SK-N-SH (cell line): ENCODE data around the gene MICAL2. TPM values are rescaled to one million over a fixed set of nuclear protein-coding genes. Genes with fewer than 3 reads are reported as not detected.

Experiments used
- CTCF ChIA-PET: fragments of 300-600, 350-600 bp; formaldehyde crosslinking; extraction: SDS; loops from one replicate; lab custom pipeline; 2021; lab: Yijun Ruan, JAX
- POLR2A ChIA-PET: fragments of 350-600 bp; sonication (Branson Sonifier 250); formaldehyde crosslinking; extraction: SDS; loops from one replicate; lab custom pipeline; 2020; ENCODE audit warnings: antibody characterized with exemption, inconsistent platforms; lab: Yijun Ruan, JAX
- DNase-seq: peaks from one replicate; pipeline ENCODE4 v3.0.0; 2012
- H2AFZ ChIP-seq: fragments of 200-600 bp; sonication (generic); 2 replicates; pipeline ENCODE4 v1.8.1; 2016; ENCODE audit warnings: antibody characterized with exemption, mild to moderate bottlenecking, low read depth
- H3F3A ChIP-seq: fragments of 200-600 bp; sonication (generic); replicated peaks from 2 replicates; pipeline ENCODE3; 2016; ENCODE audit warnings: antibody characterized with exemption, mild to moderate bottlenecking; ENCODE audit not compliant: insufficient read depth
- H3K27ac ChIP-seq, 2 experiments: fragments of 200-500 bp in 1 of 2; fragments of 200-600 bp in 1 of 2; sonication (Bioruptor generic) in 1 of 2; sonication (generic), shearing (Covaris generic) in 1 of 2; 2 replicates each; pipeline versions ENCODE4 v1.5.1 to v1.6.1; 2014 to 2016; ENCODE audit warnings: low read depth in 2 of 2, inconsistent platforms in 1 of 2, low read length in 1 of 2, mild to moderate bottlenecking in 1 of 2, mixed read lengths in 1 of 2
- H3K27me3 ChIP-seq: fragments of 200-600 bp; sonication (generic), shearing (Covaris generic); 2 replicates; pipeline ENCODE4 v1.6.1; 2016; ENCODE audit warnings: mixed run types; ENCODE audit not compliant: insufficient read depth
- H3K36me3 ChIP-seq, 2 experiments: fragments of 200-500 bp in 1 of 2; fragments of 200-600 bp in 1 of 2; sonication (Bioruptor generic) in 1 of 2; sonication (generic) in 1 of 2; replicated peaks in 1 of 2; 2 replicates each; pipeline versions ENCODE3 to v1.5.1; 2014 to 2016; ENCODE audit warnings: low read length in 1 of 2, mild to moderate bottlenecking in 1 of 2; ENCODE audit not compliant: insufficient read depth in 2 of 2, control insufficient read depth in 1 of 2
- H3K4me1 ChIP-seq, 2 experiments: fragments of 200-500 bp in 1 of 2; fragments of 200-600 bp in 1 of 2; sonication (Bioruptor generic) in 1 of 2; sonication (generic), shearing (Covaris generic) in 1 of 2; 2 replicates each; pipeline versions ENCODE4 v1.5.1 to v1.6.1; 2014 to 2016; ENCODE audit warnings: low read depth in 1 of 2, low read length in 1 of 2, mixed run types in 1 of 2; ENCODE audit not compliant: insufficient read depth in 2 of 2, control insufficient read depth in 1 of 2
- H3K4me2 ChIP-seq: fragments of 200-600 bp; sonication (generic), shearing (Covaris generic); 2 replicates; pipeline ENCODE4 v1.6.1; 2017; ENCODE audit warnings: mixed run types
- H3K4me3 ChIP-seq, 2 experiments: fragments of 200-500 bp in 1 of 2; fragments of 200-600 bp in 1 of 2; sonication (Bioruptor generic) in 1 of 2; sonication (generic), shearing (Covaris generic) in 1 of 2; 2 replicates each; pipeline versions ENCODE4 v1.5.1 to v1.8.1; 2014 to 2016; ENCODE audit warnings: low read depth in 2 of 2, inconsistent platforms in 1 of 2, low read length in 1 of 2, mild to moderate bottlenecking in 1 of 2, mixed read lengths in 1 of 2, moderate library complexity in 1 of 2
- H3K79me2 ChIP-seq: fragments of 200-600 bp; sonication (generic); 2 replicates; pipeline ENCODE4 v1.8.1; 2017; ENCODE audit warnings: mild to moderate bottlenecking; ENCODE audit not compliant: insufficient read depth
- H3K9ac ChIP-seq: fragments of 200-600 bp; sonication (generic); 2 replicates; pipeline ENCODE4 v1.6.1; 2017; ENCODE audit warnings: mixed run types
- H3K9me2 ChIP-seq: fragments of 200-600 bp; sonication (generic); 2 replicates; pipeline ENCODE4 v1.6.1; 2017; ENCODE audit warnings: mixed run types
- H3K9me3 ChIP-seq: fragments of 200-600 bp; sonication (generic); 2 replicates; pipeline ENCODE4 v1.6.1; 2017; ENCODE audit warnings: mixed run types, mild to moderate bottlenecking, moderate library complexity
- H4K20me1 ChIP-seq: fragments of 200-600 bp; sonication (generic); 2 replicates; pipeline ENCODE4 v1.6.1; 2017; ENCODE audit warnings: mild to moderate bottlenecking, mixed run types; ENCODE audit not compliant: insufficient read depth
- CHD2 ChIP-seq: fragments of 150-350 bp; IDR thresholded peaks from 2 replicates; pipeline ENCODE4 v1.6.1; 2018; ENCODE audit warnings: low read length; ENCODE audit not compliant: partially characterized antibody
- EP300 ChIP-seq, 2 experiments: IDR thresholded peaks; 2 replicates each; pipeline versions ENCODE4 v1.4.0 to v1.6.1; 2012; ENCODE audit warnings: borderline replicate concordance in 1 of 2, low read depth in 1 of 2, low read length in 1 of 2
- FOSL2 ChIP-seq: IDR thresholded peaks from 2 replicates; pipeline ENCODE4 v1.4.0; 2012; ENCODE audit warnings: low read depth, mild to moderate bottlenecking, moderate library complexity, borderline replicate concordance
- FOXM1 ChIP-seq: IDR thresholded peaks from 2 replicates; pipeline ENCODE4 v1.4.0; 2012; ENCODE audit warnings: low read depth, mild to moderate bottlenecking
- GABPA ChIP-seq: IDR thresholded peaks from 2 replicates; pipeline ENCODE4 v1.4.0; 2012; ENCODE audit warnings: low read depth, mild to moderate bottlenecking
- JUND ChIP-seq: IDR thresholded peaks from 2 replicates; pipeline ENCODE4 v1.4.0; 2012
- MXI1 ChIP-seq: IDR thresholded peaks from 2 replicates; pipeline ENCODE4 v1.6.1; 2012; ENCODE audit warnings: mild to moderate bottlenecking, low read depth, low read length, improper control_type of control experiment
- NRF1 ChIP-seq: IDR thresholded peaks from 2 replicates; pipeline ENCODE4 v1.6.1; 2012; ENCODE audit warnings: low read depth, mild to moderate bottlenecking, low read length
- SMC3 ChIP-seq: IDR thresholded peaks from 2 replicates; pipeline ENCODE4 v1.6.1; 2012; ENCODE audit warnings: low read depth, low read length, improper control_type of control experiment
- TCF12 ChIP-seq: IDR thresholded peaks from 2 replicates; pipeline ENCODE4 v1.4.0; 2012
- TEAD4 ChIP-seq: IDR thresholded peaks from 2 replicates; pipeline ENCODE4 v1.4.0; 2012; ENCODE audit warnings: mild to moderate bottlenecking, borderline replicate concordance; ENCODE audit not compliant: insufficient read depth
- YY1 ChIP-seq: IDR thresholded peaks from 2 replicates; pipeline ENCODE4 v1.4.0; 2012; ENCODE audit warnings: low read depth, mild to moderate bottlenecking
- WGBS: methylation state at CpG from one replicate; pipeline ENCODE4 v1.1.6; 2017; ENCODE audit warnings: low lambda C conversion rate; 5-methylcytosine and 5-hydroxymethylcytosine counted together
- polyA plus RNA-seq, 3 experiments: library from polyadenylated mRNA; depleted of rRNA; stranded (reverse); fragments of >200 nt; gene quantifications; 2 replicates each; pipeline ENCODE4 v1.2.3, GENCODE V29; 2012
- TF ChIP-seq, protein P1 (sequence below): fragments of 150-350 bp; IDR thresholded peaks from 2 replicates; pipeline ENCODE4 v1.6.1; 2016; ENCODE audit warnings: mild to moderate bottlenecking, low read depth, low read length
- TF ChIP-seq, protein P2 (sequence below): IDR thresholded peaks from 2 replicates; pipeline ENCODE4 v1.4.0; 2012; ENCODE audit warnings: low read depth, borderline replicate concordance
- TF ChIP-seq, protein P3 (sequence below): IDR thresholded peaks from 2 replicates; pipeline ENCODE4 v1.4.0; 2012; ENCODE audit warnings: low read depth, borderline replicate concordance

Gene MICAL2
- polyA plus RNA-seq, 1 of the 3 experiments (the other 2 are of a cell fraction) = 54.6 TPM

DNA sequence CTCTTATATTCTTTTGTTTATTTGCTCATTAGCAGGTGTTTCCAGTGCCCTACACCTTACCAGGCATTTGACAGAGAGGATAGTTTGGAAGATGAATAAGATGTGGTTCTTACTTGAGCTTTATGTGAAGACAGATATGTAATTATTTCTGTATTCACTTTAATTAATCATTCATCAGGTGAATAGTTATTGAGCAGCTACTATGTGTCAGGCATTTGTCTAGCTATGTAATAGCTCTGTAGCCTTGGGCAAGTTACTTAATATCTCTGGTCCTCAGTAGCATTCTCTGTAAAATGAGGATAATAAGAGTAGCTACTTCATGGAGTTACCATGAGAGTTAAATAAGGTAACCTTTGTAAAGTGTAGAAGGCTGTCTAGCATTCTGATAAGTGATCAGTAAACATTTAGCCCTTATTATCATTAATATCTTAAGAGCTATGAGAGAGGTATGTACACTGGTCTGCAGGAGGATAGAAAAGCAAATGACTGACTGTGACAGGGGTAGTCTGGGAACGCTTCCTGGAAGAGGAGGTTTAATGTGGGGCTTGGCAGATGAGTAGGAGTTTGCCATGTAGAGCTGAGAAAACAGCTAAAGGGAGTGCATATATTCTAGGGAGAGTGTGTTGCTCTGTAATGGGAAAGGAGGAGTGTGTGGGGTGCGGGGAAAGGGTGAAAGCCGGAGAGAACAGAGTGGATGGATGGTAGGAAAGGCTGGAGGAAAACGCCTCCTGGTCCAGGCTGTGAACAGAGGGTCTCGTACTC lies 56.1 kb downstream of the MICAL2 start:
- Histone ChIP-seq H3K9me3 (no peaks in the 10 kb centered on the region), H3K4me1 (peaks cover 6 to 51% of the 10 kb centered on the region in 2 experiments; a peak in 3 of 4 replicates), H4K20me1 (no peaks in the 10 kb centered on the region), H3K79me2 (peaks cover 83% of the 10 kb centered on the region), H3K27me3 (no peaks in the 10 kb centered on the region), H3K27ac (peak overlapping the region in 1 of 2 experiments; percentile 99; a peak in 3 of 4 replicates), H3K9me2 (no peaks in the 10 kb centered on the region), H3K4me3 (no peak overlapping the region), H3K36me3 (peaks cover 11 to 45% of the 10 kb centered on the region in 2 experiments), H3K9ac (peak overlapping the region; percentile 83; the same call in 1 of the 2 replicates), H3K4me2 (no peak overlapping the region), H3F3A (peaks cover 71% of the 10 kb centered on the region), H2AFZ (no peak overlapping the region)
- no peak for DNase-seq
- WGBS = 74% methylated on average over 5 of the region's 5 CpGs
- ChIA-PET POLR2A (no interaction called here), CTCF (interaction anchor here (0.7 to 1.6 kb wide), 2 partner anchors 9 to 115 kb away, joined by 3 to 4 read pairs; no protein-coding TSS in a partner anchor)
- TF ChIP-seq YY1 (no peak), MXI1 (no peak), NRF1 (no peak), JUND (no peak), EP300 (IDR thresholded peaks at IDR 0.05; ENCODE audit: borderline replicate concordance in 1 of 2, low read depth in 1 of 2, low read length in 1 of 2) (no peak), CHD2 (no peak), FOSL2 (no peak)
- TF ChIP-seq, protein P1, sequence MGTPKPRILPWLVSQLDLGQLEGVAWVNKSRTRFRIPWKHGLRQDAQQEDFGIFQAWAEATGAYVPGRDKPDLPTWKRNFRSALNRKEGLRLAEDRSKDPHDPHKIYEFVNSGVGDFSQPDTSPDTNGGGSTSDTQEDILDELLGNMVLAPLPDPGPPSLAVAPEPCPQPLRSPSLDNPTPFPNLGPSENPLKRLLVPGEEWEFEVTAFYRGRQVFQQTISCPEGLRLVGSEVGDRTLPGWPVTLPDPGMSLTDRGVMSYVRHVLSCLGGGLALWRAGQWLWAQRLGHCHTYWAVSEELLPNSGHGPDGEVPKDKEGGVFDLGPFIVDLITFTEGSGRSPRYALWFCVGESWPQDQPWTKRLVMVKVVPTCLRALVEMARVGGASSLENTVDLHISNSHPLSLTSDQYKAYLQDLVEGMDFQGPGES = no peak
- TF ChIP-seq, protein P2, sequence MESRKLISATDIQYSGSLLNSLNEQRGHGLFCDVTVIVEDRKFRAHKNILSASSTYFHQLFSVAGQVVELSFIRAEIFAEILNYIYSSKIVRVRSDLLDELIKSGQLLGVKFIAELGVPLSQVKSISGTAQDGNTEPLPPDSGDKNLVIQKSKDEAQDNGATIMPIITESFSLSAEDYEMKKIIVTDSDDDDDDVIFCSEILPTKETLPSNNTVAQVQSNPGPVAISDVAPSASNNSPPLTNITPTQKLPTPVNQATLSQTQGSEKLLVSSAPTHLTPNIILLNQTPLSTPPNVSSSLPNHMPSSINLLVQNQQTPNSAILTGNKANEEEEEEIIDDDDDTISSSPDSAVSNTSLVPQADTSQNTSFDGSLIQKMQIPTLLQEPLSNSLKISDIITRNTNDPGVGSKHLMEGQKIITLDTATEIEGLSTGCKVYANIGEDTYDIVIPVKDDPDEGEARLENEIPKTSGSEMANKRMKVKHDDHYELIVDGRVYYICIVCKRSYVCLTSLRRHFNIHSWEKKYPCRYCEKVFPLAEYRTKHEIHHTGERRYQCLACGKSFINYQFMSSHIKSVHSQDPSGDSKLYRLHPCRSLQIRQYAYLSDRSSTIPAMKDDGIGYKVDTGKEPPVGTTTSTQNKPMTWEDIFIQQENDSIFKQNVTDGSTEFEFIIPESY = no peak

DNA sequence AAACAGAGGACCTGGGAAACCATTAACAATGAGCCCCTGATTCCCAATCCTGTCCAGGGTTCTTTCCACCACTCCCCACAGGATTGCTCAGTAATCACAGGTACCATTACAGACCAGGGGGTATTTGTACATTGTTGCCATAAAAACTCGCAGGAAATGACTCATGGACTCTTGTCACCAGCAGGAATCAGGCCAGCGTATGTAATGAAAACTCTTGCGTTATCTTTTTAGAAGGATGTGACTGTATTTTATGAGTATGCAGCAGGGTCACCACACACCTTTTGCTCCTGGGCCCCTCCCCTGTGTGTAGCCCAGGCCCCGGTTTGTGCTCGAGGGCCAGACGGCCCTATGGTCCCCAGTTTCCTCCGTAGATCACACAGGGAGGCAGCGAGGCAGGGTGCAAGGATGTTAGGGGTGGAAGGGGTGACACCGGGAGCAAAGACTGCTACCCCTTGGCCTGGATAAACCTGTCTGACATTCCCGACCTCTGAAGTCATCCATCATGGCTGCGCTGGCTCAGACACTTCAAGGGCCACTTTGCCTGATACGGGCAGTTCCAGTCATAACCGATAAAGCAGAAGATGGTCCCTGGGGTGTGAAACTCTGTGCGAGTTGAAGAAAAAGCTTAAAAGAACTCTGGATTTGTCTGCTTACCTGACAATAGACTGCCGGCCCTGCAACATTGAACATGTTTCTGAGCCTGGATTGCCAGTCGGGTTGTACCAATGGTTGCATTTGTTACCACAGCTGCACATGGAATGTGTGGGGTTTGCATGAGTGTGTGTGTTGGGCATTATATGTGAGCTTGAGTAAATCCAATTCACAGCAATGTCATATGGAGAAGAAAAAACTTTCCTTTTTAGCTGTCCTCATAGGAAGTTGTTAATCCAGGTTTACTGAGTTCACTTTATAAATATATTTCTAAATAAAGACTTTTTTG lies 56.9 kb downstream of the MICAL2 start:
- peak overlapping the region; percentile 52 for H3K4me2 ChIP-seq
- ChIA-PET CTCF (no interaction called here), POLR2A (no interaction called here)
- WGBS = 31% methylated on average over 14 of the region's 16 CpGs
- H4K20me1 ChIP-seq = no peaks in the 10 kb centered on the region
- peaks cover 83% of the 10 kb centered on the region for H3K79me2 ChIP-seq
- no peak overlapping the region for H2AFZ ChIP-seq
- H3K4me3 ChIP-seq = no peak overlapping the region
- H3K9me2 ChIP-seq = no peaks in the 10 kb centered on the region
- DNase-seq = no peak
- H3K9ac ChIP-seq = peak overlapping the region; percentile 83
- peak overlapping the region; percentile 4 to 99; a peak in 3 of 4 replicates for H3K27ac ChIP-seq
- H3K9me3 ChIP-seq = no peaks in the 10 kb centered on the region
- peaks cover 70% of the 10 kb centered on the region for H3F3A ChIP-seq
- H3K36me3 ChIP-seq = peaks cover 7 to 46% of the 10 kb centered on the region in 2 experiments
- no peaks in the 10 kb centered on the region for H3K27me3 ChIP-seq
- H3K4me1 ChIP-seq = peaks cover 6 to 48% of the 10 kb centered on the region in 2 experiments; a peak in 3 of 4 replicates
- TF ChIP-seq TCF12 = peak; percentile 92
- TF ChIP-seq GABPA = 0 out of 2 replicates have a peak, but pooled peaks have one; percentile 10
- TF ChIP-seq, protein P2 = 0 out of 2 replicates have a peak, but pooled peaks have one; percentile 22
- no peak for TF ChIP-seq NRF1
- peak; percentile 88 for TF ChIP-seq TEAD4
- peak; percentile 90 for TF ChIP-seq FOXM1
- no peak for TF ChIP-seq SMC3
- TF ChIP-seq, protein P3, sequence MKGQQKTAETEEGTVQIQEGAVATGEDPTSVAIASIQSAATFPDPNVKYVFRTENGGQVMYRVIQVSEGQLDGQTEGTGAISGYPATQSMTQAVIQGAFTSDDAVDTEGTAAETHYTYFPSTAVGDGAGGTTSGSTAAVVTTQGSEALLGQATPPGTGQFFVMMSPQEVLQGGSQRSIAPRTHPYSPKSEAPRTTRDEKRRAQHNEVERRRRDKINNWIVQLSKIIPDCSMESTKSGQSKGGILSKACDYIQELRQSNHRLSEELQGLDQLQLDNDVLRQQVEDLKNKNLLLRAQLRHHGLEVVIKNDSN = no peak
